Right ventricle myocardium inferior (tissue), 1 donor: Measurements from ENCODE around the gene NAA30. TPM values are rescaled to one million over a fixed set of nuclear protein-coding genes. Genes with fewer than 3 reads are reported as not detected.

Source experiments
- ATAC-seq: fragments of 200-7000 bp; cut with Tn5 transposase; one replicate; pipeline ENCODE4 v1.9.1; 2020; ENCODE audit warnings: mild to moderate bottlenecking, moderate library complexity
- DNase-seq: peaks from one replicate; pipeline ENCODE4 v3.0.0; 2021; ENCODE audit errors: missing footprints
- intact Hi-C: fragments of 100-400 bp; cut with DNase I; formaldehyde crosslinking; loops from one replicate; pipeline ENCODE4 v1.11.0; 2022
- total RNA-seq: library from RNA; stranded (reverse); fragmentation: NEBNext Ultra II Directional; extraction: Animal tissue kit (Norgen Biotek cat#: 25700); gene quantifications from one replicate; pipeline ENCODE4 v1.2.1, GENCODE V29; 2021
- donor health status: DM: no; HTN: yes; CAD: no; lungs with severe emphysema.

Gene NAA30
- total RNA-seq, 1 donor from 2014 or later = 22.0 TPM

DNA sequence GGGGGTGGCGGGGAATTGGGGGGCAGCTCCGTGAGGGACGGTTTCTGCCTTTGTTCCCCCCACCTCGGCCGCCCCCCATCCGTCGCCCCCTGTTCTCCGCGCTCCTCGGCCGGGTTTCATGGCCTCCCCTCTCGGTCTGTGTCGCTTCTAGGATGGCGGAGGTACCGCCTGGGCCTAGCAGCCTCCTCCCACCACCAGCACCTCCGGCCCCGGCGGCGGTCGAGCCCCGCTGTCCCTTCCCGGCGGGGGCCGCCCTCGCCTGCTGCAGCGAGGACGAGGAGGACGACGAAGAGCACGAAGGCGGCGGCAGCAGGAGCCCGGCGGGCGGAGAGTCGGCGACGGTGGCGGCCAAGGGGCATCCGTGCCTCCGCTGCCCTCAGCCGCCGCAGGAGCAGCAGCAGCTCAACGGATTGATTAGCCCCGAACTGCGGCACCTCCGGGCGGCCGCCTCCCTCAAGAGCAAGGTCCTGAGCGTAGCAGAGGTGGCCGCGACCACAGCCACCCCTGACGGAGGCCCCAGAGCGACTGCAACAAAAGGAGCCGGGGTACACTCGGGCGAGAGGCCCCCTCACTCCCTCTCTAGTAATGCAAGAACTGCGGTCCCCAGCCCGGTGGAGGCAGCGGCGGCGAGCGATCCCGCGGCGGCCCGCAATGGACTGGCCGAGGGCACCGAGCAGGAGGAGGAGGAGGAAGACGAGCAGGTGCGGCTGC, 575 bp downstream of the NAA30 start:
- DNase-seq (peak; percentile 78), ATAC-seq (peak; percentile 53)
- intact Hi-C loops = loop anchor here (5.0 kb wide), 1 partner anchor 124 kb away; the partner anchor contains the start of genes AP5M1 and EXOC5

DNA sequence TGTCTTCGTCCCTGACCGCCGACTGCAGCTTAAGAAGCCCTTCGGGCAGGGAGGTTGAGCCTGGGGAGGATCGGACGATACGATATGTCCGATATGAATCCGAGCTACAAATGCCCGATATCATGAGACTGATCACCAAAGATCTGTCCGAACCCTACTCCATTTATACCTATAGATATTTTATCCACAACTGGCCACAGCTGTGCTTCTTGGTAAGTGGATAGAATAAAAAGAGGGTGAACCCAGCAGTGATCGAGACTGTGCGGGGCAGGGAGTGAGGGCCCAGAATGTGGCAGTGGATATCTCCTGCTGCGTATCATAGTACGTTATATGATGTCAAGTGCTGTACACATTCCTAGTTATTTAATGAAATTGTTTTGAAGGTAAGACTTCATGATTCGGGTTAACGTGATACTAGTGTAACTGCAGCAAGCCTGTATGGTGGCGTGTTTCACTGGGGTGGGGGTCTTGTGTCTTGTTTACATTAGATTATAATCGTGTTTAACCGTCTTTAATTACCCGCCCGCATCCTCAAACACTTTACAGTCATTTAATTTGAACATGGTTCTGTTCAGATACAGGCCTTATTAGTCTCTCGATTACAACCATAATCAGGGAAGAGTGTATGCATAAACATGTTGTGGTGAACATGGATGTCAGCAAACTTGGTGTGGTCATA, 1.3 kb downstream of the NAA30 start:
- DNase-seq = no peak
- no peak for ATAC-seq
- intact Hi-C loops = loop anchor here (5.0 kb wide), 1 partner anchor 124 kb away; the partner anchor contains the start of genes AP5M1 and EXOC5

DNA sequence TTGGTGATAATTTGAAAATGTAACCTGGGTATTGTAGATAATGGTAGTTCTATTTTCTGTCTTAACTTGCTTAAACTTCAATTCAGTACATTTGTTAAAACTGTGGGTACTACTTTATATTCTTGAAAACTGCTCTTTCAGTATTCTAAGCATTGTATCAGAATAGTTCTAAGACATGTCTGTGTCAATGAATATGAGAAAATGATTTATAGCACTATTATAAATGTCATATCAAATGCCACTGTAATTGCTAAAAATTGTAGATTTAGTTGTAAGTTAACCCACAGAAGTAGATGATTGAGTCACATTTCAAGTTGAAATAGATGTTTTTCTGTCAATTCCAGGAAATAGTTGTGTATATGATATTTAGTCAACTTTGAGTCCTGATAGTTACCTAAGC, 2.4 kb downstream of the NAA30 start:
- no peak for DNase-seq
- no peak for ATAC-seq
- intact Hi-C loops = loop anchor here (5.0 kb wide), 1 partner anchor 126 kb away; the partner anchor contains the start of genes AP5M1 and EXOC5

DNA sequence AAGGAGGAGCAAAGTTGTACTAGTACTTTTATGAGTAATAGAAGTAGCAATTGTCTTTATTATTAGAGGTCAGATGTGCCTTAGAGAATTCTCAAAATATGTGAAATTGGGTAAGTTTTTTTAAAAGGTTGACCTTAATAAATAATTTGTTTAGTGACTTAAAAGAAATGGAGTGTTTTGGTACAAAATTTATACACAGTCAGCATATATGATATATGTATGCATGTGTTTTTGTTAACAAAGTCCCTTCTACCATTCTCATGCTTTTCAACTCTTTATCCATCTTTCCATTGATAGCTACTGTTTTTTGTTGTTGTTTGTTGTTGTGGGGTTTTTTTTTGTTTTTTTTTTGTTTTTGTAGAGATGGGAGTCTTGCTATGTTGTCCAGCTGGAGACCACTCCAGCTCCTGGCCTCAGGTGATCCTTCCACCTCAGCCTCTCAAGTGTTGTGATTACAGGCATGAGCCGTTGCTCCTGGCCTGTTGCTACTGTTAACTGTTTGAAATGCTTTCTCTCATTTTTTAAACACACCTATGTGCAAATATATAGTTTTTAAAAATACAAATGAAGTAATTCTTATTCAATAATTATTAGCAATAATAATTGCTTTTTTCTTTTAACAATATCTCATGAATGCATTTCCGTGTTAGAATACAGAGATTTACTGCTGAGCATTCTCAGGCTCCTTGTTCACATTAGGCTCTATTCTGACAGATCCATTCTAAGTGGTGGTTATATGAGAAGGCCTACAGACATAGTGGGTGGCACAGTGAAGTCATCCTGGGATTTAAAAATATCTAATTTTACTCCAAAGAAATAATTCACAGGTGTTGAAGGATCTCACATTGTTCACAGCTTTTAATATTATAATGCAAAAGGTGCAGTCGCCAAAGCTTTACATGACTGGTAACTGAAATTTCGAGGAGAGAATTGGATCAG, 10.4 kb downstream of the NAA30 start:
- DNase-seq (no peak), ATAC-seq (no peak)
- intact Hi-C loops = no loop called here

DNA sequence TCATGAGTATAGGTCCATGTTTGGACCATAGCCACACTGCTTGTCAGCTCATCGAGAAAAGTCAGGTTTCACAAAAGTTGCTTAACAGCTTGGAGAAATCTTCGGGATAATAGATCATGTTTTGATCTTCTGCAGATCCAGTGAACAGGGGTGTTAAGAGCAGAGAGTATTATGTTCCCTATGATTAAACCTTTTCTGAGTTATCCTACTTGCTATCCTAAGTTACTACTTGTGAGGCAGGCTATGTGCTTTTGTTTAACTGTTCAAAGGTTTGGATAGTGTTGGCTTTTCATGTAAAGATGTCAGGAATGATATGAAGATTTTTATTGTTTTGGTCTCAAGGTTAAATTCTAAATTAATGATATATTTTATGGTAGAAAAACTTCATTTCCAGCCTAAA, 11.1 kb downstream of the NAA30 start:
- intact Hi-C loops = no loop called here
- DNase-seq (no peak), ATAC-seq (no peak)

DNA sequence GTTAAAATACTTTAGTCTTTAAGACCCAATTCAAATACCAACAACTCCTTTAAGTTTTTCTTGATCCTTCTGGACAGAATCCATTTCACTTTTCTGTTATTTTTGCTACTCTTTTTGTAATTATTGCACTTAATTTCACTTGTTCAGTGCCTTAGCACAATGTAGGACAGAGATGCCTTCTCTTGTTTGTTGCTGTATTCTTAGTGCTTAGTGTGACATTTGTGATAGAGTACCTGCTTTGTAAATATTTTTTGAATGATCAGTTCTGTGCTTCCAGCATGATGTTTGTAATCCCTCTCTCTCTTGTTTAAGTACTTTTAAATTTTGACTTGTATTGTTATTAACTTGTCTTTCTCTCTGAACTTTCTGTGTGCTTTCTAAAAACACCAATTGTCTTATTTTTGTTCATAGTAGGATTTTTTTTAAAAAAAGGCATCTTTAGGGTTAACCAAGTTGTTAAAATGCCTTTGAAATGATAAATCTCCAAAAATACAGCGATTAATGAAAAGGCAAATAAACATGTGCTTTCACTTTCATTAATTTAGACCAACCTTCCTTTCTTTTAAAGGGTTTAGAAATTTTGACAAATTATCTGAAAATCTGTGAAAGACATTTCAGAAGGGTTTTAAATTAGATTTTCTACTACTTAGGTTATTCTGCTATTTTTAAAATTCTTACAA, 11.9 kb downstream of the NAA30 start:
- intact Hi-C loops = no loop called here
- DNase-seq = no peak
- no peak for ATAC-seq

DNA sequence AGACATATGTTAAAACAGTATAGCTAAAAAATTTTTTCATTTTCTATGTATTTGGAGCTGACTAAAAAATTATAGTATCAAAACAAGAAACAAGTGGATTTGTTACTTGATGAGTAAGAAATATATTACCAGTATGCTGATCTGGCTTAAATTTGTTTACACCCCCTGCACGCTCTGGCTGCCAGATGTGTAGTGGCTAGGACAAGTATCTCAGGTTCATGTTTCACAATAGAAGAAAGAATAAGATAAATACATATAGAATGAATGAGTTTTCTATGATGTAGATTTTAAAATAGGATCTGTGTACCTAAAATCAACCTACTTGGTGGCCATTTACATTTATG, 13.1 kb downstream of the NAA30 start:
- no peak for ATAC-seq
- intact Hi-C loops = no loop called here

DNA sequence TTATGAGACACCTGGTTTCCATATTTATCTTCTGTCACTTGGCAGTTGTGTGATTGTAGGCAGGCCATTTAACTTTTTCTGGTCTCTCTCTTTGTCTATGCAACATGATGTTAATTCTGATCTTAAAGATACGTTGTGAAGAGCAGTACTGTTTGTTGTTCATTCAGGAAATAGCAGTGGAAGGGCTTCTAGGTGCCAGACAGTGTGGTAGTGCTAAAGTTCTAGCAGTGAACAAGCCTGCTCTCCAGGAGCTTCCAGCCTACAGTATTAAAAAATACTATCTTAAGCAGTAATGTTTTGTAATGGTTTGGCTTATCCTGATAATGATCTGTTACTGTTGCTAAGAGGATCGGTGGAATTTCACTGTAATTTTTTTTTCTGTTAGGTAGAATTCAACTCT, 15.2 kb downstream of the NAA30 start:
- no peak for ATAC-seq
- no peak for DNase-seq
- intact Hi-C loops = no loop called here

More for the DNA sequence above, 13.1 kb downstream of the NAA30 start:
- no peak for DNase-seq

DNA sequence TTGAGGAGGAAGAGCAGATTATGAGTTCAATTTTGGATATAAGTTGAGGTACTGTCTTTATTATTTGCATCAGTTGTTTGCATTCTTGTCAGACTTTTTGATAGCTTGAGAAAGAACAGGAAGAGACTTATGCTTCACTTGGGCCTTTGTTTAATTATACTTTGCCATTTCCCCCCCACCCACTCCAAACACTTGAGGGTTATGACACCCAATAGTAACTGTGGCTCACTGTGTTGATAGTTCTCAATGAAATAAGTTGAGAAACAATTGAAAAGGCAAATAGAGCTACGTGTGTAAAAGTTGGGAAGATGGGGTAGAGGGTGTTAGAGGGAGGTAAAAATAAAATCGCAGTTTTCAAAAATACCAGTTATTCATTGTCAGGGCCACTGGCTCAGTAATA, 17.7 kb downstream of the NAA30 start:
- intact Hi-C loops = no loop called here
- no peak for ATAC-seq
- DNase-seq = no peak

DNA sequence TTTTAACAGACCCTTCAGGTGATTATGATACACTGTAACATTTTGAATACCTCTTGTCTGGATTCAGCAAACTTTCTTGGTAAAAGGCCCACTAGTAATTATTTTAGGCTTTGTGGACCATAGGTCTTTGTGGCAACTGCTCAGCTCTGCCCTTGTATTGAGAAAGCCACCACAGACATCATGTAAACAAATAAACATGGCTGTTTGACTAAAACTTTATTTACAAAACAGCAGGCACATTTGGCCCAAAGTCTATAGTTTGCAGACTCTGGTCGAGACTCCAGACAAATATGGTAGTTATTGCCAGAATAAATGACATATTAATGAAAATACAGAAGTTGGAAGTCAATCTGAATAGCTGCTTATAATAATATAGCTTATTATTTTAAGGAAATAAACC, 18.2 kb downstream of the NAA30 start:
- ATAC-seq (no peak), DNase-seq (no peak)
- intact Hi-C loops = no loop called here

DNA sequence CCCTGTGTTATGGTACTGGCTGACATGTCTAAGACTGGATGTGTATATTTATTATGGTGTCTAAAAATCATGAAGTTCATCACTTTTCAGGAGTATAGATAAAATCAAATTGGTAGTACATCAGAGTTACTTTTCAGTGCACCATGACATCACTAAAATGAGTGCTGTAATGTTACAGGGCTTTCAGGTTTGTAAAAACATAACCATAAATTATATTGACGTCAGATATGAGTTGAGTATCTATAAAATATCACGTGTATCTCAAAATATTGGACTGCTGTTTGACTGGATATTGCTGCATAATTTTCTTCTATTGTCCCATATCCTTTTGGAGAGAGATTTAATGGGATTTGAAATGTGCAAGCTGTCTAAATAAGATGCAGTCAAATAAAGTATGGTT, 22.0 kb downstream of the NAA30 start:
- DNase-seq = no peak
- intact Hi-C loops = no loop called here
- ATAC-seq = no peak

DNA sequence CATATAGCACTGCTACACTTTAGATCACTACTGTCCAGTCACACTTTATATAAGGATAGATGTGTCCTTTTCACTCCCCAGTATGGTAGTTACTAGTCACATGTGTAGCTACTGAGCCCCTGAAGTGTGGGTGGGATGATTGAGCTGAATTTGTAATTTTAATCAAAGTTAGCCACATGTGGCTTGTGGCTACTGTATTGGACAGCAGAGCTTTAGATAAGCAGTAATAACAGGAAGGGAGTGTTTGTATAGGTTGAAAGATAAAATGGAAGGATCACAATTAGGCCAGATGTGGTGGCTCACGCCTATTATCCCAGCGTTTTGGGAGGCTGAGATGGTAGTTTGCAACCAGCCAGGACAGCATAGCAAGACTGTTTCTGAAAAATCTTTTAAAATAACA, 23.5 kb downstream of the NAA30 start:
- DNase-seq (no peak), ATAC-seq (no peak)
- intact Hi-C loops = no loop called here

DNA sequence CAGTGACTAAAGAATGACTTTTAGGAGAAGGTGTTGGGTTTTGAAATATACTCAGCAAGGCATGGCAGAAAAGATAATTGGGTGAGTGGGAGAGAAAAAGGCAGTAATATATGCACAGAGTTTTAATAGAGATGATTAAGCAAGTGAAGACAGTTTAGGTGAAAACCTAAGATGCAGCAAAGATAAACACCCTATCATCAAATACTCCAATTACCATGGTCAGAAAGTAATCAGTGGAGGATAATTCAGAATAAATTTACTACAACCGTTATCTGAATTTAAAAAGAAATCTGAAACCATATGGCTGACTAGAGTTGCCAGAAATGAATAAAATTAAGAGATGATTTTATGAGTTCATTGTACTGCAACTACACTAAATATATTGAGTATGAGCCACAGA, 26.8 kb downstream of the NAA30 start:
- ATAC-seq = no peak
- no peak for DNase-seq
- intact Hi-C loops = no loop called here

DNA sequence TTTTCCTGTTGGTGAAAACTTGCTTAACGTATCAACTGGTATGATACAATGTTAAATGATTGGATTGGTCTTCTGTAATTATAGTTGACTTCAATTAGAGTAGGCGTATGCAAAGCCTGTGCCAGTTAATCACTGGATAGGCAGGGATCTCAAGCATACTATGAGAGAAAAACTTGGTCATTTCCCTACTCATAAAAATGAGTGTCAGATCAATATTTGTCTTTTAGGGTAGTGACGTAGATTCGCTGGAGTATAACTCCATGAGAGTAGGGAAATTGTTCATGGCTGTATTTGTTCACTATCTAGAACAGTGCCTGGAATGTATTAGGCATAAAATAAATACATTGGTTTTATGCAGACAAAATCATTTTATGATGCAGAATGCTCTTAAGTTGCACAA, 28.6 kb downstream of the NAA30 start:
- intact Hi-C loops = no loop called here
- no peak for DNase-seq
- ATAC-seq = no peak

DNA sequence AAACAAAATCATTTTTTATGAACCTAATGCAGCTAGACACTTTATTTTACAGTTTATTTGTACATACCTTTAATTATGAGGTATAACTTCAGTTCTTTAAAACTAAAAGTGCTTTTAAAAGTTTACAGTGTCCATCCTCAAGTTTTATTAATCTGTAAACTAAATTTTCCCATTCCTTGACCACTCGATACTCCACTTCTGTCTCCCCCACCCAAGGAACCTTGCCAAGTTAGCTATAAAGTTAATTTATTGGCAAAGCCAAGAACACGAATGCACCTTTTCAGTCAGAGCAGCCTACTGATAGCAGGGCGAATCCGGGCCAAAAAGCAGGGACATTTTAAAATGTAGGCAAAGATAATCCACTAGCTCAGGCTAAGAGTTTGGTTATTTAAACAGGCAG, 29.6 kb downstream of the NAA30 start:
- no peak for ATAC-seq
- intact Hi-C loops = no loop called here
- DNase-seq = no peak

DNA sequence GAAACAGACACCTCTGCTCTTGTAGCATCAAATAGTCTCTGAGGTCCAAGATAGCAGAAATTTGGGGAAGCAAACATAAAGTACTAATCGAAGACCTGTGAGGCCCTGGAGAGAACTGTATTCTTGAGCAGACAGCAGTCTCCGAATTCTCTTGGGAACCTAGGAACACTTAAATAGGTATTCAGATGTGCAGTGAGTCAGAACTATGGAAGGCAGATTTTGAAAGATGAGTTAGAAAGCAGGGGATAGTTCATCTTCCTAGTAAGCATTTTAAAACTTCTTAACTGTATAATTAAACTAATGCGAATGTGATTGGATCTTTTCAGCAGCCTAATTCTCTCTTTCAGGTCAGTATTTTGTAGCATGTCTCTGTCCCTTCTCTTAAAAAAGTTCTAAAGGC, 30.6 kb downstream of the NAA30 start:
- intact Hi-C loops = no loop called here
- DNase-seq (no peak), ATAC-seq (no peak)

DNA sequence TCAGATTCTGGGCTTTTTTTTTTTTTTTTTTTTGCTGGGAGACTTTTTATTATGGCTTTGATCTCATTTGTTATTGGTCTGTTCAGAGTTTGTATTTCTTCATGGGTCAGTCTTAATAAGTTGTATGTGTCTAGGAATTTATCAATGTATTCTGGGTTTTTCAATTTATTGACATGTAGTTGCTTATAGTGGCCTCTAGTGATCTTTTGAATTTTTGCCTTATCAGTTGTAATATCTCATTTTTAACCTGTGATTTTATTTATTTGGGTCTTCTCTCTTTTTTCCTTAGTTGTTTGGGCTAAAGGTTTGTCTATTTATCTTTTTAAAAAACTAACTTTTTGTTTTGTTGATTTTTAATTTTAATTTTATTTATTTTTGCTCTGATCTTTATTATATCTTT, 45.5 kb downstream of the NAA30 start:
- DNase-seq (no peak), ATAC-seq (no peak)
- intact Hi-C loops = no loop called here

DNA sequence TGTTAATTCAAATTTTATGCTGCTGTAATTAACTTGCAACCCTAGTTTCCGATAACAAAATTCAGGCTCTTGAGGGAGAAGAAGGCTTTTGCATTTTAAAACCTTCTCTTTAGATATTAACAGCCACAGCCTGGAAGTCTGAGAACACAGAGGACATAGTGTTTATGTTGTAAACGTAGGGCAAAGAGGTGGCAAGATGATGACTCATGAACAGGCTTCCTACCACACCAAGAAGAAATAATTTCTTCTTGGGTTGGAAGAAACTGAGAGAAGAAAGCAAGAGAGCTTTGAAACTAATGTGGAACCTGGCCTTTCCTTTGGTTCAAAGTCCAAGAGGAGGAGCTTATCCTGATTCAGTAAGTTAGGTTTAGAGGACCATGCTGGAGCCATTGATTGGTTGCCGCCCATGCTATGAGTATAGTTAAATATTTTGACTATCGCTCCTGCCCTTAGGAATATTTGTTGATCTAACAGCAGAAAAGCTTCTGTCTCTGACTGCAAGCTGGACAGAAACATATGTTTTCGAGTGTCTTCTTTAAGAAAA, 71.5 kb downstream of the NAA30 start:
- DNase-seq (no peak), ATAC-seq (no peak)
- intact Hi-C loops = no loop called here

DNA sequence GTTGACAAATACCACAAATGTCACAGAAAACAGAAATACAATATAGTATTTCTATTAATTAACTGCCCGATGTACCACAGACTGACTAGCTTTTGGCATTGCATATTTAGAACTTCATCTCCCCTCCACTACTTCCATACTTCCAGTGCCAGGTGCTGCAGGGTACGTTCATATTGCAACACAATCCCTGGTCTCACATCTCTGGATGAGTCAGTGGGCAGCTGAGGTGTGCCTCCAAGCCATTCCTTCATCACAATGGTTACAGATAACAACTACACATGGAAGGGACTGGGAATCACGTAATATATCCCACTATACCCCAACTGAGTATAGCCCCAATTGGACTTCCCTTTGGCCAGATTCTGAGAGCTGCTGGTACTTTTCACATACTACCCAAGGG, 72.2 kb downstream of the NAA30 start:
- no peak for DNase-seq
- intact Hi-C loops = no loop called here

More for the DNA sequence above, 72.2 kb downstream of the NAA30 start:
- ATAC-seq = no peak
